AG04450 (cell line): ENCODE results near the gene CNMD. TPM values are rescaled to one million over a fixed set of nuclear protein-coding genes. Genes with fewer than 3 reads are reported as not detected.

Experiments
- CTCF ChIA-PET: fragments of 300-600, 350-600 bp; formaldehyde crosslinking; extraction: SDS; loops from one replicate; lab custom pipeline; 2022; ENCODE audit warnings: antibody characterized with exemption, inconsistent platforms; lab: Charles Lee
- POLR2A ChIA-PET: fragments of 350-600 bp; formaldehyde crosslinking; extraction: SDS; loops from one replicate; lab custom pipeline; 2021; ENCODE audit warnings: antibody characterized with exemption, inconsistent platforms; lab: Yijun Ruan, JAX
- DNase-seq: peaks from one replicate; pipeline ENCODE4 v3.0.0-alpha.2; 2011; ENCODE audit warnings: low read depth, low spot score
- H3K27ac ChIP-seq: one replicate; pipeline ENCODE4 v1.5.1; 2012; ENCODE audit warnings: low read depth, low read length, control low read depth
- H3K27me3 ChIP-seq: one replicate; pipeline ENCODE4 v1.6.0; 2012; ENCODE audit warnings: low read length; ENCODE audit not compliant: control insufficient read depth, insufficient read depth
- H3K4me3 ChIP-seq: 2 replicates; pipeline ENCODE4 v1.5.1; 2011; ENCODE audit warnings: mild to moderate bottlenecking, low read depth, low read length, control low read depth
- H3K9me3 ChIP-seq: 2 replicates; pipeline ENCODE4 v1.5.1; 2012; ENCODE audit warnings: low read length; ENCODE audit not compliant: control insufficient read depth, insufficient read depth
- CTCF ChIP-seq: IDR thresholded peaks from 2 replicates; pipeline ENCODE4 v1.5.1; 2011; ENCODE audit warnings: low read depth, low read length, control low read depth, inconsistent platforms
- polyA plus RNA-seq: library from polyadenylated mRNA; depleted of rRNA; stranded (reverse); fragments of >200 nt; gene quantifications from 2 replicates; pipeline ENCODE4 v1.2.3, GENCODE V29; 2011

CNMD gene
- polyA plus RNA-seq, 1 experiment = not detected

GRCh38 chr13:52765611-52766390 is 26.2 kb upstream of the CNMD start:
- POLR2A ChIA-PET = no interaction called here
- CTCF ChIA-PET = no interaction called here

GRCh38 chr13:52760077-52760476 is 20.5 kb upstream of the CNMD start:
- no peak for DNase-seq
- ChIA-PET CTCF (no interaction called here), POLR2A (no interaction called here)
- no peak for TF ChIP-seq CTCF
- Histone ChIP-seq H3K4me3 (no peak overlapping the region), H3K27ac (no peak overlapping the region), H3K27me3 (no peaks in the 10 kb centered on the region), H3K9me3 (no peaks in the 10 kb centered on the region)

More at GRCh38 chr13:52765611-52766390, 26.2 kb upstream of the CNMD start:
- H3K4me3 ChIP-seq = no peak overlapping the region
- TF ChIP-seq CTCF = no peak
- H3K27ac ChIP-seq = no peak overlapping the region
- no peak for DNase-seq
- H3K9me3 ChIP-seq = no peaks in the 10 kb centered on the region
- no peaks in the 10 kb centered on the region for H3K27me3 ChIP-seq

GRCh38 chr13:52758114-52758513 is 18.5 kb upstream of the CNMD start:
- no peak for DNase-seq
- ChIA-PET CTCF (interaction anchor here (0.5 kb wide), 1 partner anchor 17 kb away, joined by 4 read pairs; no protein-coding TSS in a partner anchor), POLR2A (no interaction called here)
- no peaks in the 10 kb centered on the region for H3K9me3 ChIP-seq
- no peaks in the 10 kb centered on the region for H3K27me3 ChIP-seq
- H3K27ac ChIP-seq = no peak overlapping the region
- TF ChIP-seq CTCF = no peak
- no peak overlapping the region for H3K4me3 ChIP-seq

GRCh38 chr13:52751196-52751595 is 11.6 kb upstream of the CNMD start:
- TF ChIP-seq CTCF = no peak
- CTCF ChIA-PET = no interaction called here
- POLR2A ChIA-PET = no interaction called here
- H3K27me3 ChIP-seq = no peaks in the 10 kb centered on the region
- H3K9me3 ChIP-seq = no peaks in the 10 kb centered on the region
- no peak for DNase-seq
- no peak overlapping the region for H3K4me3 ChIP-seq
- no peak overlapping the region for H3K27ac ChIP-seq

GRCh38 chr13:52750713-52751112 is 11.1 kb upstream of the CNMD start:
- ChIA-PET CTCF (no interaction called here), POLR2A (no interaction called here)
- Histone ChIP-seq H3K9me3 (no peaks in the 10 kb centered on the region), H3K27ac (no peak overlapping the region), H3K27me3 (no peaks in the 10 kb centered on the region), H3K4me3 (no peak overlapping the region)
- no peak for DNase-seq
- TF ChIP-seq CTCF = no peak
